GM10266 (cell line): Measurements from ENCODE around the gene PRSS48.

Experiments used
- DNase-seq: peaks from one replicate; pipeline ENCODE4 v3.0.0; 2012; ENCODE audit errors: extremely low spot score
- CTCF ChIP-seq: IDR thresholded peaks from 2 replicates; pipeline ENCODE4 v1.5.1; 2012; ENCODE audit warnings: mild to moderate bottlenecking, low read depth; ENCODE audit not compliant: control insufficient read depth, insufficient read depth; ENCODE audit errors: missing control alignments

PRSS48 gene

GRCh38 chr4:151325949-151326246, 48.9 kb downstream of the PRSS48 start:
- no peak for TF ChIP-seq CTCF

GRCh38 chr4:151329217-151330007, 52.5 kb downstream of the PRSS48 start:
- TF ChIP-seq CTCF: no peak
- no peak for DNase-seq

More at GRCh38 chr4:151325949-151326246, 48.9 kb downstream of the PRSS48 start:
- no peak for DNase-seq

- TF ChIP-seq CTCF: no peak
- no peak for DNase-seq
Observed at GRCh38 chr4:151331276-151332042, 54.5 kb downstream of the PRSS48 start.

- no peak for DNase-seq
- no peak for TF ChIP-seq CTCF
Observed at GRCh38 chr4:151339467-151339866, 62.5 kb downstream of the PRSS48 start.

GRCh38 chr4:151340751-151341385, 63.9 kb downstream of the PRSS48 start:
- DNase-seq: no peak
- TF ChIP-seq CTCF: no peak
